Measurements from ENCODE around the gene DNM3. TPM values are rescaled to one million over a fixed set of nuclear protein-coding genes. Genes with fewer than 3 reads are reported as not detected.

DNM3 gene
- total and polyA plus RNA-seq, 4 donors = 2.1 to 16.3 (median 5.6) TPM

- Histone ChIP-seq H3K9me3 (ENCODE audit: control insufficient read depth in 4 of 4, insufficient read depth in 3 of 4, low read length in 3 of 4) (no peaks in the 10 kb centered on the region), H3K4me3 (no peak overlapping the region), H3K27ac (ENCODE audit: low read depth in 1 of 2, low read length in 1 of 2) (no peak overlapping the region), H3K27me3 (ENCODE audit: control insufficient read depth in 3 of 3, insufficient read depth in 3 of 3, low read length in 2 of 3) (no peaks in the 10 kb centered on the region), H3K36me3 (ENCODE audit: control insufficient read depth in 4 of 4, insufficient read depth in 4 of 4, low read length in 4 of 4) (no peaks in the 10 kb centered on the region), H3K9ac (ENCODE audit: insufficient read depth in 1 of 2, low read length in 2 of 2) (no peak overlapping the region), H3K4me1 (ENCODE audit: control insufficient read depth in 5 of 5, insufficient read depth in 5 of 5, low read length in 5 of 5) (peaks cover 0 to 17% (median 5%) of the 10 kb centered on the region in 5 donors)
- DNase-seq (no peak), ATAC-seq (ENCODE audit: insufficient read depth, low FRiP score) (no peak)
- no peak for TF ChIP-seq CTCF (IDR thresholded peaks at IDR 0.05; ENCODE audit: control extremely low read depth, extremely low read depth)
These were observed 564.6 kb downstream of the DNM3 start for GRCh38 chr1:172405912-172406311.

DNA sequence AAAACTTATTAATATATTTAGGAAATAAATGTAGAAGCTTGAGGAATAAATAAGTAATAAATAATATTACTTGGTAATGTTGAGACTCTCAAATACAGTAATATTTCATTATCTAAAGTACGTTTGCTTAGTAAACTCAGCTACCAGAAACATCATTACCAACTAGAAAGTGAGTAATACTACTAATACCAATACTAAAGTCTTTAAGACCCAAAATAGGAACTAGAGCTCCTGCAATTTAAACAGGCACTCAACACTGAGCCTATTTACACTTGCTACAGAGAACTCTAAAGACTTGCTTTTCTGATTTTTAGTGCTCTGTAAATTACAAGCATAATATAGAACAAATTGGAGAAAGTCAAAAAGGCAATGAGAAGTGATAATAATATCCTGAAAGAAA is 565.7 kb downstream of the DNM3 start:
- H3K4me3 ChIP-seq = no peak overlapping the region
- H3K9ac ChIP-seq (ENCODE audit: insufficient read depth in 1 of 2, low read length in 2 of 2) = no peak overlapping the region
- H3K9me3 ChIP-seq (ENCODE audit: control insufficient read depth in 4 of 4, insufficient read depth in 3 of 4, low read length in 3 of 4) = no peaks in the 10 kb centered on the region
- DNase-seq (no peak), ATAC-seq (ENCODE audit: insufficient read depth, low FRiP score) (no peak)
- peaks cover 0 to 7% (median 3%) of the 10 kb centered on the region in 5 donors for H3K4me1 ChIP-seq (ENCODE audit: control insufficient read depth in 5 of 5, insufficient read depth in 5 of 5, low read length in 5 of 5)
- H3K27me3 ChIP-seq (ENCODE audit: control insufficient read depth in 3 of 3, insufficient read depth in 3 of 3, low read length in 2 of 3) = no peaks in the 10 kb centered on the region
- no peak overlapping the region for H3K27ac ChIP-seq (ENCODE audit: low read depth in 1 of 2, low read length in 1 of 2)
- TF ChIP-seq CTCF (IDR thresholded peaks at IDR 0.05; ENCODE audit: control extremely low read depth, extremely low read depth) = no peak
- WGBS, 2 donors = 46 to 91% methylated on average over 1 of the region's 1 CpG
- no peaks in the 10 kb centered on the region for H3K36me3 ChIP-seq (ENCODE audit: control insufficient read depth in 4 of 4, insufficient read depth in 4 of 4, low read length in 4 of 4)

GRCh38 chr1:172408958-172409357 is 567.7 kb downstream of the DNM3 start:
- Histone ChIP-seq H3K9me3 (ENCODE audit: control insufficient read depth in 4 of 4, insufficient read depth in 3 of 4, low read length in 3 of 4) (no peaks in the 10 kb centered on the region), H3K27me3 (ENCODE audit: control insufficient read depth in 3 of 3, insufficient read depth in 3 of 3, low read length in 2 of 3) (no peaks in the 10 kb centered on the region), H3K4me1 (ENCODE audit: control insufficient read depth in 5 of 5, insufficient read depth in 5 of 5, low read length in 5 of 5) (no peaks in the 10 kb centered on the region), H3K27ac (ENCODE audit: low read depth in 1 of 2, low read length in 1 of 2) (no peak overlapping the region), H3K4me3 (no peak overlapping the region), H3K9ac (ENCODE audit: insufficient read depth in 1 of 2, low read length in 2 of 2) (no peak overlapping the region), H3K36me3 (ENCODE audit: control insufficient read depth in 4 of 4, insufficient read depth in 4 of 4, low read length in 4 of 4) (no peaks in the 10 kb centered on the region)
- no peak for TF ChIP-seq CTCF (IDR thresholded peaks at IDR 0.05; ENCODE audit: control extremely low read depth, extremely low read depth)
- ATAC-seq (ENCODE audit: insufficient read depth, low FRiP score) (no peak), DNase-seq (no peak)
- WGBS, 2 donors = 90 to 94% methylated on average over 1 of the region's 1 CpG

DNA sequence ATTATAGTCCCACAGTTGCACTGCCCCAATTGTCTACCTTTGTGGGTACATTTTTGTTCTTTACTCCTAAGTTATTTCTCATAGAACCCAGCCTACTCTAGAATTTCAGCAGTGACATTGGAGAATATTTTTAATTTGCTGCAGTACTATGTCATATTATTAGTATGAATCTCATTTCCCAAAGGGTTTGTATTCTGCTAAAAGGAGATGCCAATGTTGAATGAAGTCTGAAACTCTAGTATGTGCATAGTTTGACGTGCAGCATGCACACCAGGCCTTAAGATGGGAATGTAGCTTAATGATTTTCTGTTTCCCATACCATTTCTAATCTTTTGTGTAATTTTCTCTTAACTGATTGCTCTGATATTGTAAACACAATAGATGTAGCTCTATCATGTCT is 568.7 kb downstream of the DNM3 start:
- no peak for TF ChIP-seq CTCF (IDR thresholded peaks at IDR 0.05; ENCODE audit: control extremely low read depth, extremely low read depth)
- ATAC-seq (ENCODE audit: insufficient read depth, low FRiP score) = no peak
- no peak for DNase-seq
- Histone ChIP-seq H3K9ac (ENCODE audit: insufficient read depth in 1 of 2, low read length in 2 of 2) (no peak overlapping the region), H3K9me3 (ENCODE audit: control insufficient read depth in 4 of 4, insufficient read depth in 3 of 4, low read length in 3 of 4) (no peaks in the 10 kb centered on the region), H3K4me3 (no peak overlapping the region), H3K4me1 (ENCODE audit: control insufficient read depth in 5 of 5, insufficient read depth in 5 of 5, low read length in 5 of 5) (no peaks in the 10 kb centered on the region), H3K27me3 (ENCODE audit: control insufficient read depth in 3 of 3, insufficient read depth in 3 of 3, low read length in 2 of 3) (no peaks in the 10 kb centered on the region), H3K36me3 (ENCODE audit: control insufficient read depth in 4 of 4, insufficient read depth in 4 of 4, low read length in 4 of 4) (no peaks in the 10 kb centered on the region), H3K27ac (ENCODE audit: low read depth in 1 of 2, low read length in 1 of 2) (no peak overlapping the region)
- 92 to 94% methylated on average over 1 of the region's 1 CpG for WGBS, 2 donors

Data from lung (tissue), 12 donors.